Muscle of leg (tissue), 11 donors: ENCODE data around the gene ADGRV1. TPM values are rescaled to one million over a fixed set of nuclear protein-coding genes. Genes with fewer than 3 reads are reported as not detected.

ENCODE experiments used
- DNase-seq: peaks from one replicate; pipeline ENCODE4 v3.0.0; 2013
- H3K27ac ChIP-seq: one replicate; pipeline ENCODE4 v1.5.1; 2013; ENCODE audit warnings: mild to moderate bottlenecking, low read length, control low read depth
- H3K27me3 ChIP-seq: one replicate; pipeline ENCODE4 v1.6.1; 2013; ENCODE audit warnings: low read length; ENCODE audit not compliant: control insufficient read depth, insufficient read depth
- H3K36me3 ChIP-seq: one replicate; pipeline ENCODE4 v1.6.1; 2013; ENCODE audit warnings: low read length; ENCODE audit not compliant: control insufficient read depth, insufficient read depth
- H3K4me1 ChIP-seq: one replicate; pipeline ENCODE4 v1.6.1; 2013; ENCODE audit warnings: low read length; ENCODE audit not compliant: control insufficient read depth, insufficient read depth
- H3K4me3 ChIP-seq: one replicate; pipeline ENCODE4 v1.5.1; 2013; ENCODE audit warnings: low read length, control low read depth
- H3K9me3 ChIP-seq: replicated peaks from 2 replicates; pipeline ENCODE4 v1.6.1; 2013; ENCODE audit warnings: low read depth, low read length; ENCODE audit not compliant: control insufficient read depth
- WGBS: methylation state at CpG from one replicate; pipeline ENCODE4 v1.1.5; 2013; ENCODE audit warnings: missing lambda C conversion rate; ENCODE audit not compliant: insufficient coverage; 5-methylcytosine and 5-hydroxymethylcytosine counted together
- polyA plus RNA-seq, 8 donors: library from polyadenylated mRNA; unstranded; fragments of 120-200 nt; gene quantifications; one replicate each; pipeline versions ENCODE4 v1.2.1 to v1.2.3, GENCODE V29; 2013; ENCODE audit warnings: inconsistent platforms in 1 of 8, low replicate concordance in 1 of 8; ENCODE audit not compliant: insufficient read length in 8 of 8, insufficient read depth in 1 of 8
- total RNA-seq: library from RNA; stranded (reverse); fragments of 120-200 nt; gene quantifications from one replicate; pipeline ENCODE4 v1.2.4, GENCODE V29; 2013

Gene ADGRV1
- total and polyA plus RNA-seq, 9 donors = 0.49 to 2.5 (median 0.88) TPM

DNA sequence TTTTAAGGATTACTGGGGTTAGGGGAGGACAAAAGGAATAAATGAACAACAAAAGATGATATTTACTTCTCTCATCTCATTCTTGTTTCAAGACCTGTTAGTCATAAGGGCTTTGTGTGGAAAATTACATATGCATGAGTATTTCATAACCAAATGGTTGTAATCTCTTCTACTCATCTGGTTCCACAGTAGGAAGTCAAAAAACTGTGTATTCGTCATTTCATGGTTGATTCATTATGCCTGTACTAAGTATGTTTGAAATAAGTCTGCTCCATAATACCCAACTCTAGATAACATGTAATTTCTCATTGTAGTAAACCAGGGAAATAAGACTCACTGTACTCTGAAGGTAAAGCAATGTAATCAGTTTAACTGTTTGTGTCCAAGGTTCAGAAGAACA, 611.7 kb downstream of the ADGRV1 start:
- no peak overlapping the region for H3K4me3 ChIP-seq
- H3K9me3 ChIP-seq = no peaks in the 10 kb centered on the region
- no peaks in the 10 kb centered on the region for H3K4me1 ChIP-seq
- no peak for DNase-seq
- WGBS = no CpG with 5 or more reads among the region's 1 CpG
- no peaks in the 10 kb centered on the region for H3K27me3 ChIP-seq
- H3K27ac ChIP-seq = no peak overlapping the region
- H3K36me3 ChIP-seq = no peaks in the 10 kb centered on the region

DNA sequence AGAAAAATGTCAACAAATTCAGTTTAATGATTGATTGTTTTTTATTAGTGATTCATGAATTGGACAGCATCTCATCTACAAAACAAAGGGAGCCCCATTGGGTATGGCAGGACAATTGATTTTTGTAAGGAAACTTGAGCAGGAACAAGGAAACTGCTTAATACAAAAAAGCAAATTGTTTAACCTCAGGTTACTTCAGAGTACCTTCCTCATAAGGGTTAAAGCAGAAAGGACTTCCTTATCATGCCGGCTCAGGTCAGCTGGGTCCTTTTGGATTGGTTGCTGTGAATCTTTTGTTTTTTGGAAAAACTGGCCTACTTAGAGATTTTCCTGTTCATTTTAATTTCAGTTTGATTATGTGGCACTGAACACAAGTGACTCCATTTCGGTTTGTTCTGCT, 612.7 kb downstream of the ADGRV1 start:
- WGBS = no CpG with 5 or more reads among the region's 2 CpGs
- Histone ChIP-seq H3K27ac (no peak overlapping the region), H3K36me3 (no peaks in the 10 kb centered on the region), H3K4me3 (no peak overlapping the region), H3K4me1 (no peaks in the 10 kb centered on the region), H3K9me3 (no peaks in the 10 kb centered on the region), H3K27me3 (no peaks in the 10 kb centered on the region)
- DNase-seq = no peak

DNA sequence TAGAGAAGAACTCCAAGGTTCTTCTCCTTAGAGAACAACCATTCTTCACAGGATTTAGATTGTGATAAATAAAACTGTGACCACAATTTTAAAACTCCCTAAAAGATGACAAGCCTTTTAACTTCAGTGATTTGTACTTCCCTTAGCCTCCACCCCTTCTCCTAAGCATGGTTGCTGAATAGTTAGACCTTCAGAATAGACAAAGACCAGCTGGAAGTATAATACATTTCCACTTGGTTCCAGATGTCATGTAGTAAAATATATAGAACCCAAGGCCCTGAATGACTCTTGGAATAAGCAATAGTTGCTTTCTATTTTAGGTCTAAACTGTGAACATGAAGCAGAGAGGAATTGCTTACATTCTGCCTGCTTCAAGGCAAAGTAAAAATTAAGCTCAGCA, 615.8 kb downstream of the ADGRV1 start:
- H3K9me3 ChIP-seq = no peaks in the 10 kb centered on the region
- H3K27ac ChIP-seq = no peak overlapping the region
- no peaks in the 10 kb centered on the region for H3K4me1 ChIP-seq
- H3K36me3 ChIP-seq = no peaks in the 10 kb centered on the region
- H3K4me3 ChIP-seq = no peak overlapping the region
- no peaks in the 10 kb centered on the region for H3K27me3 ChIP-seq
- DNase-seq = no peak

DNA sequence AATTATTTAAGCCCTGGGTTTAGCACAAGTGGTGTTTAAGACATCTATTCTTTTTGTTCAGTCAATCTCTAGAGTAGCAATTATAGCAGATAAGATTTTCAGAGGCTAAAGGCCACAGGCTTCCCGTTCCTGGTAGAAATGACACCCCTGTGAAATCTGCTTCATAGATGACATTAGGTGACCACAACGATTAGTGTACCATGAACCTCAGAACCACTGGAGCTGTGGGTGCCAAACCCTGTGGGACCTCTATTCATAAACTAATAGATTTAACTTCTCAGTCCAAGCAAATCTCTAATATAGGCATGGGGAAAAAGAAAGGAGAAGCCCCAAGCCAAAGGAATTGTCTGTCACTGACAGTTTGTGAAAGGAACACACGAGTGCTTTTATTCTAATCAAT, 617.1 kb downstream of the ADGRV1 start:
- no peak for DNase-seq
- no CpG with 5 or more reads among the region's 3 CpGs for WGBS
- H3K9me3 ChIP-seq = no peaks in the 10 kb centered on the region
- no peak overlapping the region for H3K4me3 ChIP-seq
- no peaks in the 10 kb centered on the region for H3K36me3 ChIP-seq
- H3K27ac ChIP-seq = no peak overlapping the region
- H3K4me1 ChIP-seq = no peaks in the 10 kb centered on the region
- no peaks in the 10 kb centered on the region for H3K27me3 ChIP-seq

DNA sequence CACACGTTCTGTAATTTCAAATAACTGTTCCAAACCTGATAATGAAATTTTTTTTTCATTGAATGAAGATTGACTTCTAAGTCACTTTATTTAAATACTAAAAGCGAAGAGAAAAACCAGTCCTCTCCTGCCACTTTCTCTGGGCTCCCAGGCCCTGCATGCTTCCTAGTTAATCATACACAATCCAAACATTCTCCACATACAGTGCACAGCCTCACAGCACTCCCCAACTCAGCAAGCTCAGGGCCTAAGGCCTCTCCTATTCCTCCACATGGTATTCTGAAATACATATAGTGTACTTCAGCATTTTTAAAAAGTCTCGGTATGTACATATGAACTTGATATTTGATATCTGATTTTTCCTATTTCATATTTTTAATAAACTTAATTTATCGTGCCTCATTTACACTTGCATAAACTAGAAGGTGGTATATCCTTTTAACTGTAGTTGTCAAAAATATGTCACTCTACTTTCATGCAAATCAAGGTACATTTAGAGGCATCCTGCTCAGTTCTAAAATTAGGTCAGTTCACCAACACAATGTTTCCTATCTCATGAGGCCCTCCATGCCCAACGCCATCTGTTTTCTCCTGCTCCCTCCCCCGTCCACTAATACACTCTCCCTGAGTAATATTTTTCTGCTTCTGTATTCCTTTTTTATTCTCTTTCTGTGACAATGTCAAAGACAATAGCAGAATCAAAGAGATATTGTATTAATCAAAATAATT, 617.9 kb downstream of the ADGRV1 start:
- H3K4me1 ChIP-seq = no peaks in the 10 kb centered on the region
- no peak overlapping the region for H3K4me3 ChIP-seq
- no peaks in the 10 kb centered on the region for H3K36me3 ChIP-seq
- WGBS = no CpG with 5 or more reads among the region's 6 CpGs
- no peaks in the 10 kb centered on the region for H3K9me3 ChIP-seq
- peak overlapping the region; percentile 50 for H3K27ac ChIP-seq
- no peaks in the 10 kb centered on the region for H3K27me3 ChIP-seq
- DNase-seq = no peak

DNA sequence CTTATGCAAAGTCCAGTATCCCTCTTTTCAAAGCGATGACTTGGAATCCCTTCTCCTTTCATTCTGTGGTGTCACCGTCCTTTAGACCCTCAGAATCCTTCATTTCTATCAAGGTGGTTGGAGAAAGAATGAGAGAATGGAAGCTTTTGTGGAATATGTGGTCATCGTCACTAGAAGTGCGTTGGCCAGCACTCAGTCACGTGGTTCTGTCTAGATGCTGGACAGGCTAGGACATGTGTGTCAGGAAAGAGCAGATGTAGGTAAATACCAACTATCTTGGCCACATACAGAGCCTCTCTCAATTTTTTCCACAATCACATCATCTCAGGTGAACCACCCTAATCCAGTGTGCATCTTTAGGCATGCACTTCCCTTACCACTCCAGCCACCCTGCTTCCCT, 618.5 kb downstream of the ADGRV1 start:
- H3K27ac ChIP-seq = peak overlapping the region; percentile 50
- no peaks in the 10 kb centered on the region for H3K9me3 ChIP-seq
- no peaks in the 10 kb centered on the region for H3K27me3 ChIP-seq
- no peak overlapping the region for H3K4me3 ChIP-seq
- WGBS = no CpG with 5 or more reads among the region's 5 CpGs
- DNase-seq = no peak
- no peaks in the 10 kb centered on the region for H3K36me3 ChIP-seq
- no peaks in the 10 kb centered on the region for H3K4me1 ChIP-seq

DNA sequence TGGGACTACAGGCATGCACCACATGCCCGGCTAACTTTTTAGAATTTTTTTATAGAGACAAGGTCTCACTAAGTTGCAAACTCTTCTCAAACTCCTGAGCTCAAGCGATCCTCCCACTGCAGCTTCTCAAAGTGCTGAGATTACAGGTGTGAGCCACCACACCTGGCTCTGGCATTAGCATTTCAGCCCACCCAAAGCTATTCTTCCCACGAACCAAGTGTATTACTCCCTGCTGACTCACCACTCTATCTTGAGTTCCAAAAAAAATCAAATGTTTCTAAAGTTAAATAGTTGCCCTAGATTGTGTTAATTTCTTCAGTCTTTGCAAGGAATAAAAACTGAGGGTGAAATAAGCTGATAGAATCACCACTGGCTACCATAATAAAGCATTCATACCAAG, 619.0 kb downstream of the ADGRV1 start:
- H3K27ac ChIP-seq = no peak overlapping the region
- no peaks in the 10 kb centered on the region for H3K36me3 ChIP-seq
- H3K9me3 ChIP-seq = no peaks in the 10 kb centered on the region
- whole genome bisulfite sequencing = 100% methylated on average over 2 of the region's 3 CpGs
- no peak for DNase-seq
- no peaks in the 10 kb centered on the region for H3K27me3 ChIP-seq
- H3K4me1 ChIP-seq = peaks cover 5% of the 10 kb centered on the region
- H3K4me3 ChIP-seq = no peak overlapping the region

DNA sequence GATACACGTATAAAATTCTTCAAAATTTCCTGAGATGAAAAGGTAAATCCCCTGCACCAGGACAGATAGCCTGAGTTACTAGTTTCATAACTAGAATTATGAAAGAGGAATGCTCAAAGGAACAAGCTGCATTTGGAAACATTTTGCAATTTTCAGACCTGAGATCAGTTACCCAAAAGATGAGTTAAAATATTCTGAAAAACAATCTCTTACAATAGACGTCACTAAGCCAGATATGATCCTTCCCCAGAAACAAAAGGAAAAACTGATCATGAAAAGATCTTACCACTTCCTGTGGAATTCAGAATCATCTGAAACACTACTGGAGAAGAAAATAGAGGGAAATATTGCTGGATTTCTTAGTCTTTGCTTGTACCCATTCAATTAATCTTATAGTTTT, 619.9 kb downstream of the ADGRV1 start:
- Histone ChIP-seq H3K4me3 (no peak overlapping the region), H3K36me3 (no peaks in the 10 kb centered on the region), H3K4me1 (peaks cover 5% of the 10 kb centered on the region), H3K9me3 (no peaks in the 10 kb centered on the region), H3K27ac (no peak overlapping the region), H3K27me3 (no peaks in the 10 kb centered on the region)
- DNase-seq = peak; percentile 46
- WGBS = no CpG with 5 or more reads among the region's 2 CpGs

DNA sequence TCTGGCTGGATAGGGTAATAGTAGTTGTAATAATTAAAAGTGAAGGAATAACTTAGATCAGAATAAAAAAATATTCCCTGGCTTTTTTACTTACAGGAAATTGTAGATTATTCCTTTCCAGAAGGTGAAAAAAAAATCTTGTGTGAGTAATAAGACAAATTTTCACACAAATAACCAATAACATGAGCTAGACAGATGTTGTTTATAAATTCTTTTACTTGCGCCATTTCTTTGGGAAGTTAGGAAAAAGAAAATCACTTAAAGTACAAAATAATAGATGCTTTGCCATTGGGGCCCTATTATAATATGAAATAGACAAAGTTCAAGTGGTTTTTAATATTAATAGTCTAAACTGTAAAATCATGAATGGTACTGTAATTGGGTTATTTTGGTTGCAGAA, 620.4 kb downstream of the ADGRV1 start:
- Histone ChIP-seq H3K36me3 (no peaks in the 10 kb centered on the region), H3K9me3 (no peaks in the 10 kb centered on the region), H3K27ac (no peak overlapping the region), H3K4me1 (peaks cover 5% of the 10 kb centered on the region), H3K4me3 (no peak overlapping the region), H3K27me3 (no peaks in the 10 kb centered on the region)
- no CpG with 5 or more reads among the region's 1 CpG for WGBS
- no peak for DNase-seq

DNA sequence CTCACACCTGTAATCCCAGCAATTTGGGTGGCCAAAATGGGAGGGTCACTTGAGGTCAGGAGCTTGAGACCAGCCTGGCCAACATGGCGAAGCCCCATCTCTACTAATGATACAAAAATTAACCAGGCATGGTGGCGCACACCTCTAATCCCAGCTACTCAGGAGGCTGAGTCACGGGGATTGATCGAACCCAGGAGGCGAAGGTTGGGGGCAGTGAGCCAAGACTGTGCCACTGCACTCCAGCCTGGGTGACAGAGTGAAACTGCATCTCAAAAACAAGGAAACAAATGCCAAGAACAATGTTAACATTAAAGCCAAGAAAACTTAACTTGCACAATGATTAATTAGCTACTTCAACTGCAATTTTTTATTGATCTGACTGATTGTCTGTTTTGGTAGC, 621.9 kb downstream of the ADGRV1 start:
- Histone ChIP-seq H3K36me3 (no peaks in the 10 kb centered on the region), H3K27ac (no peak overlapping the region), H3K4me1 (peaks cover 5% of the 10 kb centered on the region), H3K9me3 (no peaks in the 10 kb centered on the region), H3K4me3 (no peak overlapping the region), H3K27me3 (no peaks in the 10 kb centered on the region)
- 91% methylated on average over 4 of the region's 5 CpGs for WGBS
- DNase-seq = no peak

DNA sequence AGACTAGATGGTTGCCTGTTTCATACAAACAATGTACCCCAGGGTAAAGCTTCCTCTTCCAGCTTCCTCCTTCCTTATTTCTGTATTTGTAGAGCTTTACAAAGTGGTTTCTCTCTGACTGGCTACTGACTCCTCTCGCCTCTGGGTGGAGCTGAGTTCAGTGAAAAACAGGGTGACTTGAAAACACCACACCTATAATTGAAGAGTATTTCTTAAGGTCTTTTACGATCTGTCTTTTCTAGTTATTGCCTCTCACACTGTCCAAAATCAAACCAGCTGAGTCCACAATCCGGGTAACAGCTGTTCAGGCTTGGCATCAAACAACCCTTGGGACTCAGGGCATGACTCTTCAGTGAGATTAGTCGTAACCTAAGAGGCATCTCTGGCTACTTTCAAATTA, 624.2 kb downstream of the ADGRV1 start:
- Histone ChIP-seq H3K4me1 (peaks cover 5% of the 10 kb centered on the region), H3K27ac (peak overlapping the region; percentile 16), H3K9me3 (no peaks in the 10 kb centered on the region), H3K27me3 (no peaks in the 10 kb centered on the region), H3K4me3 (no peak overlapping the region), H3K36me3 (no peaks in the 10 kb centered on the region)
- 60% methylated on average over 1 of the region's 4 CpGs for WGBS
- DNase-seq = peak; percentile 66
